ENCODE results near the gene C18orf63.

Gene C18orf63

DNA sequence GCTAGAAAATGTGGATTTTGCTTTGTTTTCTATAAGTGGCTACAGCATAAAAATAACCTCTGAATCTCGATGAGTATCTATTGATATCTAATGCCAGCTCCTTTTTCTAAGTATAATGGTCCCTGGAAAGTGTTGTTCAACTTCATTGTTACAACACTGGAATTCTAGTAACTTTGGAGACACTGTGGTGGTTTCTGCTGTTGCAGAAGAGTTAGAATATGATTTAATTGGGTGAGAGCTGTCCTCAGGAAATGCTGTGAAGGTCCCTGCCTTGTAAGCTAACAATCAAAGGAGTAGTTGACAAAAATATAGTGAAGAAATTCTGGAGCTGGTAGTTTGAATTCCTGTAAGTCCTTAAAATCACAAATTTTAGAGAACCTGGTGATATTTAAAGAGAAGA is 62.1 kb downstream of the C18orf63 start:
- no peak for DNase-seq (ENCODE audit: low read depth)

DNA sequence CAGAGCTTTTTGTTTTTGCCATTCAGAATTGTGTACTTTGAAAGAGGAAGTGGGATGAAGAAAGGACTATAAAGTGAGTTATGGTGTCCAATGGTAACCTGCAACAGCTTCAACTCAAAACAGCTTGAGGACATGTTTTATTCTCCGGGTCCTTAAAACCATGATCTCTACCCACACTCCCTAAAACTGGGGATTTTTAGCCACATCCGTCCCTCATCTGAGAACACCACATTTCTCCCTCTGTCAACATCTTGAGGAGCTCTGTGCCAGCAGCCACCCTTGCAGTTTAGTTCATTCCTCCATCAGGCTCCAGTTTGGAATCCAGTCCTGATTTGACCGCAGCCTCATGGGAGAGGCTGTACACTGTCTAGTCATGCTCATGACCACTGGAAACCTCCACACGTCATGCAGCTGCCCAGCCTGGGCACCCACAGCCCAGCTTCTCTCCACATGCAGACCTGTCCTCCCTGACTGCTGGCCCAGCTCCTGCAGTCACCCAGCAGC is 62.6 kb downstream of the C18orf63 start:
- no peak for DNase-seq (ENCODE audit: low read depth)

DNA sequence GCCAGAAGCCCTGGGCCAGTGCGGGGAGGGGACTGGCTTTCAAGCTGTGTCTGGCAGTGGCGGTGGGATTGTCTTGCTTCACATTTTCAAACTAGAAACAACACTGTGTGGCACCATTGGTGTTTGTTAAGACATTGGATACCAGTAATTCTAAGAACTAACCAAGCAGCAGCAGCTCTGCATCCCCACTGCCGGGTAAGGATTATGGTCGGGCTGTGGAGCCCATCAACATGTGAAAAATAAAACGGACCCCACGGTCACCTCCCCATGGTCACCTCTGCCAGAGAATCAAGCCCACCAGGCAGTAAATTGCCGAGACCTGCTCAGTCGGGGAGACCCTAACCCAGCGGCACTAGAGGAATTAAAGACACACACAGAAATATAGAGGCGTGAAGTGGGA is 65.3 kb downstream of the C18orf63 start:
- no peak for DNase-seq (ENCODE audit: low read depth)

DNA sequence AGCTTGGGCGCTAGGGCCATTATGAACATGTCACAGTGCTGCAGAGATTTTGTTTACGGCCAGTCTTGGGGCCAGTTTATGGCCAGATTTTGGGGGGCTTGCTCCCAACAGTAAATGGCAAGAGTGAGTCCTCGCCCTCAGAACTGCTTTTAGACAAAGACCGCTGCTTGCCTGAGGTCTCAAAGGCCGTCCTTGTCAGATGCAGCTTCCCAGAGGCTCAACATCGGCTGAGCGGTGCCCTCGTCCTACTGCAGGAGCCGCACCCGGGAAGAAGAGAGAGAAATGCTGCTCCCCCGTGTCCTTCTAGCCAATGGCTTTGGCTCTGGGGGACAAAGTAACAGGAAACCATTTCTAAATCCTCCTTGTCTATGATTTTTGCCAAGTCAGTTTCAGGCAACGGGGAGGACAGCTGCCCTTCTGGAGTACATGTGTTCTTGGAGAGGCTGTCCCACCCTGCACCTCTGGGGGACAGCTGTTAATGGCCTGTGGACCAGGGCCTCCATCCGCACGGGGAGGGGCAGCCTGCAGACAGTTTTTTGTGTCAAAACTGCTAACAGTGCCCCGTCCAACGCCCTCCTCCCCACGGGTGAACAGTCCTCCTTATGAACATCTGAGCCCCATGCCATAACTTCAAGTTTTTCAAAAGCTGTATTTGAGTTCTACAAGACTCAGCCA is 66.1 kb downstream of the C18orf63 start:
- DNase-seq (ENCODE audit: low read depth): no peak

DNA sequence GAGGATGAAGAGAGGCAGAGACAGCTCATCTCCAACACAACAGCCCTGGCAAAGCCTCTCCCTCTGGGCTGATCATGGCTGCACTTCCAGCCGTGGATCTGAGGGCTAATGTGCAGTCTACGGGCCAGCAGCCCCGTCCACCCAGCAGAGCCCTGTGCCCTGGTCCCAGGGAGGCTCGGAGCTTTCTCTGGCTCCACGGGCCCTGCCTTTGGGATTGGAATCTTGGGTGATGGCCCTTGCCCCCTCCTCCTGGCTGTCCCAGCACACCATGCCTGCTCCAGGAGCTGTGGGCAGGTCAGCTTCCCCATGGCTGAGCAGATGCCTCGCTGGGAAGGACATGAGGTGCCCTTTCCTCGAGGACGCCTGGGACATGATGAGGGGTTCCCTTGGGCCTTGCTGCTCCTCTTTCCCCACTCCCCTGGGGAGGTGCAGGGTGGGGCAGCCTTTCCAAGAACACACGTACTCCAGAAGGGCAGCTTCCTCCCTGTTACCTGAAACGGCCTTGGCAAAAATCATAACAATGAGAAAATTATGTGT is 66.9 kb downstream of the C18orf63 start:
- no peak for DNase-seq (ENCODE audit: low read depth)

DNA sequence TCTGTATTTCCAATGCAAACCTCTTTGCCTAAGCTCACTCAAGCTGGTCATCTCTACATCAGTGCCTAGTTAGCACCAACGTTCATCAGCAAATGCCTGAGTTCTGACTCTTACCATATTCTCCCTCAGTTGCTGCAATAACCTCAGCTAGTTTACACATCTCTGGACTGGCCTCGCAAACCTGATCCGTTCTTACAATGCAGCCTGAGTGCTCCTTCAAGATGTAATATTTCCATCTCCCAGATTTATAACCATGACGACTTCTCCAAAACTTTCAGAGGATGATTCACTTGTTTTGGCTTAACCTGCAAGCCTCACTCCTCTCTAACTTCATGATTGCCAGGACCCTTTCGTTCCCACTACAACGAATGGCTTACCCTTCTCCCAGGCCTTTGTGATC is 71.7 kb downstream of the C18orf63 start:
- DNase-seq (ENCODE audit: low read depth): no peak

DNA sequence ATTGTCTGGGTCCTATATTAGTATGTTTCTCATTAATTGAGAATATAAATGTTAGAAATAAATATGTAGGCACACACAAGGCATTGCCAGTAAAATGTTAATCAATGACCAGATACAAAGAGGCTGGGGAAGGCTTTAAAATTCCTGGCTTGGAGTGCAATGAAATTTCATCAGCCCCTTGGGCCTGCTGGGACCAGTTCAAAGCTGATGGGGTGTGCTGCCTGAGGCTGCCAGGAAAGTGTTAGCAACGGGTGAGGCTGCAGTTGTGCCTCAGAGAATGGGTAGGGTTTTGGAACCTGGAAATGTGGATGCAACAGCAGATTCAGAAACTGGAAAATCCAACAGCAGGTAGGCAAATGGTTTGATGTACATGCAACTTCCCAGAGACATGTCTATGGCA is 72.6 kb downstream of the C18orf63 start:
- no peak for DNase-seq (ENCODE audit: low read depth)

DNA sequence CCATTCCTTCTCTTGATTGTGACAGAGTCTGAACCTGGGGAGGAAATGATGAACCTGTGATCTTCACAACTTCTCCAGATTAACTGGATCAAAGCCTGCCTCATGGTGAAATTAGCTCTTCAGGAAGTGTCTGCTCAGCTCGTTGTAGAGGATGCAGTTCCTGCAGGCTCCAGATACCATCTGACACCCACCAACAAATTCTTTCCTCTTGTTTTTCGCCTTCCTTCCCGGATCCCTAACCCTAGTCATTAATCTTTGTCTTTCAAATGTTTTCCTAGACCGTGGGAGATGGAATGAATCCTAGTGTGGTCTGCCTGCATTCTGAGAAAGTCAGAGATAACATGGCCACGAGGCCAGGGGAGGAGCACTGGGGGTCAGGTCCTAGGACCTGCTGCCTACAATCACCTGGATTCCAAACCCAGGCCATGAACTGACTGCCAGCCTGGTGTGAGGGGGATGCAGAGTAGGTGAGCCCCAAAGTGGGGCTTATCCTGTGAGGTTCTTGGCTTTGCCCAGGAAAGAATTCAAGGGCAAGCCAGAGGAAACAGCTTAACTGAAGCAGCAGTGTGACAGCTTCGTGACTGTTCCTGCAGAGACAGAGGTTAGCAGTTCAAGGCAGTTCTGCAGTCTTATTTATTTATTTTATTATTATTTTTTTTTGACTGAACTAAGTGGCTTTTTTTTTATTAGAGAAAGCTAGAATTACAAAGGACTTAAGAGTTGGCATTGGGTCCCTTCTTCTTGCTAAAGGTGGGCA is 73.7 kb downstream of the C18orf63 start:
- no peak for DNase-seq (ENCODE audit: low read depth)

DNA sequence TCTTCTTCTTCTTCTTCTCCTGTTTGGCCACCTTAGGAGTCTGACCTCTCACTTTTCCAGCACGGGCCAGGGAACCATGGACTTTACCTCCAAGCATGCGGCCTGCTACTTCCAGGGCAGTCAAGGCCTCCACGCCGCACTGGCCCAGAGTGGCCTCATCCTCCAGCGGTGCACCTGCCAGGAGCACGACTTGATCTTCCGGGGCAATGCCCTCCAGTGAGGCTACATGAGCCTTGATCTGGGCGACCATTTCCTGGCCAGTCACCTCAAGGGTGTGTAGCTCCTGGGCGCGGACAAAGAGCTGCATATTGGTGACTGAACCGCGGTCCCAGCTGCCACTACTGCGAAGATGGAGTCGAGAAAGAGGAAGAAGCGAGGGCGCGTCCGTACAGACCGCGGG is 74.4 kb downstream of the C18orf63 start:
- no peak for DNase-seq (ENCODE audit: low read depth)

DNA sequence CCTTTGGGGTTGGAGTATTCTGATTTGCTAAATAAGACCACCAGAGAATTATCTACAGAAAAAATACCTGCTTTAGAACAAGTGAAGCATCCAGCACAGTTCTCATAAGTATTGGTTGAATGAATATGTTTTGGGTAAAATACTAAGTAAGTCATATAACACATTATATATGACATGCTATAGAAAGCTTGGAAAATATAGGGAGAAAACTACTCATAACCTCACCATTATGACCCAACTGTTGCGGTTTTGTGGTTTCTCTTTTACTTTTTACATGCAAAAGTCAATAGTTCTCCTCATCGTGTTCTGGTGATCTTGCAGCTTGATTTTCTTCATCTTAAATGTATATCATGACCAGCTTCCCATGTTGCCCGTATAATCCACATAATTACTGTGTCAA is 75.3 kb downstream of the C18orf63 start:
- DNase-seq (ENCODE audit: low read depth): no peak

DNA sequence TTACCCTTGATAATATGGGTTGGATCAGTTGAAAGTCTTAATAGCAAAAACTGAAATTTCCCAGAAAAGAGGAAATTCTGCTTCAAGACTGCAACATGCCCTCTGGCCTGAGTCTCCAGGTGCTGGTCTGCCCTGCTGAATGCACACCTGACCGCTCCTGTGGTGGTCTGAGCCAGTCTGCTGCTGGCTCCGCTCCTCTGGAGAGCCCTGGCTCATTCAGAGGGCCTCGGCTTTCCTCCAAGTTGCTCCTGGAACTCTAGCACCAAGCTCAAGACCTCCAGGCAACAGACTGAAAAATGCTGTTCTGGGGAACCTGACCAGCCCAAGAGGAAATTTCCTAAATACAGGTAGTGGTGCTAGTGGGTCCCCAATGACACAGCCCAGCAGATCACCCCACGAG is 76.7 kb downstream of the C18orf63 start:
- DNase-seq (ENCODE audit: low read depth): no peak

DNA sequence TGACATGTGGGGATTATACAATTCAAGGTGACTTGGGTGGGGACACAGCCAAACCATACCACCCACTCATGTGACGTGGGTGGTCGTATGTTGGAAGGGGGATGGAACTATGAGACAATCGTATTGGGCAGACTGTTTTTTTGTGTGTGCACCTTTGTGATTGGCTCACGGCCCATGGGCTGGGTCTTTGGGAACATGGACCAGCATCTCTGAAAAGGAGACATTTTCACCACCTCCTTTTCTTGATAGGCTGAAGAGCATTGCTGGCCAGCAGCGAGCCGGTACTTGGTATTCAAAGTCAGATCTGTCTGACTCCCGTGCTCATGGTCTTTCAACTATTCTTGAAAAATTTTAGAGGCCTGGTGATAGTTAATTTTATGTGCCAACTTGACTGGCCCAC is 79.4 kb downstream of the C18orf63 start:
- DNase-seq (ENCODE audit: low read depth): no peak

DNA sequence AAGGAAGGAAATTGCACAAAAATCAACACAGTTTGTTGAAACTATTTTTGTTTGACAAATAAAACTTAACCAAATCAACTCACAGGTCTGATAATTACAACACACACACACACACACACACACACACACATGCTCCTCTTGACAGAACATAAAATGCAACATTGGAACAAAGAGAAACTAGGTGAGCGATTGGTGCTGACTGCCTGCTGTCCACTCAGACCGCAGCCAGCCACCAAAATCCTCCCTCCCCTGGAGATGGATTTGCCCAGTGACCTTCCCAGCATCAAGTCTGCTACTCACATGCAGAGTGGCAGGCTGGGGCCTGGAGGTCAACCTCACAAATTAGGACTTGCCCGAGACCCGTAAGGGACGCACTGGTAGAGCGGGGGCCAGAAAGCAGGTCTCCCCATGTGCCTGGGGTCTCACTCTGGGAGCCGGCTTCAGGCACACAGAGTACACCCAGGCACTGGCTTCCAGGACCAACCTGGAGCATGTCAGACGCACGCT is 80.1 kb downstream of the C18orf63 start:
- no peak for DNase-seq (ENCODE audit: low read depth)

DNA sequence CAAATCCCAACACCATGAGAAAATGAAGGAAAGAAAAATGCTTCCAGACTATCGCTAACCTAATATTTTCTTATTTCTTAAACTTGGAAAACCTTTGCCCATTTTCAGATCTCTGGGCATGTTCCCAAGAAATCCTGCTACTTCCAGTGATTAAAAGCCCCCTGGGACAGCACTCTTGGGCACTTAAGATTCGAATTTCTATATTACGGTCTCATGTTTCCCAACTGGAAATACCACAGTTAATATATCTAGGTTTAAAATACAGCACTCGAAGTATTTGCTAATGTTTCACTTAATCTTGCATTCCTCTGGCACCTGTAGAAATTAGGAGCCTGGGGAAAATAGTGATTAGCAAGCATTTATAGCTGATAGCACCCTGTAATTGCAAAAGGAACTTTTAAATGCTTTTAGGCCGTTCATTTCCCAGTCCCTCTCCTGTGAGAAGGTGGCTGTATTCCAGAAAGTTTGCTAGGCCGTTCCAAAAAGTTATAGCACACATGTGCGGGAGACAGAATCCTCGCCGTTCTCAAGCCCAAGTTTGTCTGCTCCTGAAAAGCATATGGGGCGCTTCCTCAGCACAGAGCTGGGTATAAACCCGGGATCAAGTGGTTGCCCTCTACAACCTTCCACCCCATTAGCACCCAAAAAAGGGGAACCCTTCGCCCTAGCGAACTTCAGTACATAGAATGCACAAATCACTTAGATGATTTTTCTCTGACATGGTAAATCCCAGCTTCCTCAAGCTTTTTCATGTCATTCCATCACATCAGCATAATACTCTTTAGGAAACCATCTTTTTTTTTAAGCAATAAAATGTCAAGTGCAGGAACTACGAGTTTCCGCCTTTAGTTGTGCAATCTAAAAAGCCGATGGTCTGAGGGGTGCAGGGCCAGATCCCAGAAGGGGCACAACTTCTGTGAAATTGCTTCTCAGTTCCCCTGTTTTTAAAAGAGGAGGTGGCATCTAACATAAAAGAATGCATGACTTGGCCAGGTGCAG is 80.8 kb downstream of the C18orf63 start:
- DNase-seq (ENCODE audit: low read depth): no peak

DNA sequence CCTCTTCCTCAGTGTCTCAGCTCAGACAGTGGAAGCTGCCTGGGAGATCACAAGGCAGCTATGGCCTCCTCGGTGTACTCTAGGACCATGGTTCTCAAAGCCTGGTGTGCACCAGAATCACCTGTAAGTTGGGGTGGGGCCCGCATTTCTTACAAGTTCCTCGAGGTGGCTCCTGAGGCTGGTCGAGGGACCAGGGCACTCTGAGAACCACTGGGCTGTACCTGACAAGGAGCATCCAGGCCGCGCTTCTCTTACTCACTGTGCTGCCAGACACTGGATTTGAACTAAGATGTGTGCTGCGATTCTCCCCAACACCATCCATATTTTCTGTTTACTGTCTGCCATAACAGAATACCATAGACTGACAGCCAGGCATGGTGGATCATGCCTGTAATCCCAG is 81.9 kb downstream of the C18orf63 start:
- DNase-seq (ENCODE audit: low read depth): no peak

DNA sequence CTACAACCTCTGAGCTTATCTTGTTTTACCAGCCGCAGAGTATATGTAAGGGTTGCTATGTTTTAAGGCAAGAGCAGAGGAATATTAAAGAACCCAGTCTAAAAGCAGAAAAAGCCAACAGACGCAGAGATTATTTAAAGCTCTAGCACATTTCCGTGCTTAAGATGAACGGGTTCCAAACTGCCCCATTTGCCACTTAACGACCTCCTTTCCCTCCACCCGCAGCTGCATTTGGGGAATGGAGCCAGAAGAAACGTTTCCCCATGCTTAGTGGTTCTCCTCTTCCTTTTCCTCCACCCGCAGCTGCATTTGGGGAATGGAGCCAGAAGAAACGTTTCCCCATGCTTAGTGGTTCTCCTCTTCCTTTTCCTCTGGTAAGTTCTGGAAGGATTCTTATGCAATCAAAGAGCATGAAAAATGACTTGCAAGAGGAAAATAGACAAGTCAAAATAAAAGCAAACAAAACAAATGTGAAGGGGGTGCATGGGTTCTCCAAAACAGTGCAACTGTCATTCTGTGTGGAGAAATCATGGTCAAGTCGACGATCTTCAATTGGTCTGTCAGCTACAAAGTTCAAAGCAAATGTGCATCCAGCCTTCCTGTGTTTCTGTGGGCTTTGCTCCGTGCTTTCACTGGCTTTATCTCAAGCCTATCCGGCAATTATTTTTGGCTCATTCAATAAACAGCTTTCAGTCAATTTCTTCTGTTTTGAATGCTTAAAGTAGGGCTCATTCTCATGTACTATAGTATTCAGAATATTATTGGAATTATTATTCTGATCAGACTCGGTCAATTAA is 83.7 kb downstream of the C18orf63 start:
- DNase-seq (ENCODE audit: low read depth): no peak

DNA sequence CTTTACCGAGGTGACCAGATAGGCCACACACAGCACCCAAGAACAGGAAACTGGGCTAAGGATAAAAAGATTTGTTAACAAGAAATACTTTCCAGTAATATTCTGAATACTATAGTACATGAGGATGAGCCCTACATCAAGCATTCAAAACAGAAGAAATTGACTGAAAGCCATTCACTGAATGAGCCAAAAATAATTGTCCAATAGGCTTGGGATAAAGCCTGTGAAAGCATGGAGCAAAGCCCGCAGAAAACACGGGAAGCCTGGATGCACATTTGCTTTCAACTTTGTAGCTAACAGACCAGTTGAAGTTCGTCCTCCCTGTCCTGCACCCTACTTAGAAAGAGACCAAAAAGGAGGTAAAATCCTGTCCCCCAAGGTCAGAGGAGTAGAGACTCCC is 85.2 kb downstream of the C18orf63 start:
- no peak for DNase-seq (ENCODE audit: low read depth)

DNA sequence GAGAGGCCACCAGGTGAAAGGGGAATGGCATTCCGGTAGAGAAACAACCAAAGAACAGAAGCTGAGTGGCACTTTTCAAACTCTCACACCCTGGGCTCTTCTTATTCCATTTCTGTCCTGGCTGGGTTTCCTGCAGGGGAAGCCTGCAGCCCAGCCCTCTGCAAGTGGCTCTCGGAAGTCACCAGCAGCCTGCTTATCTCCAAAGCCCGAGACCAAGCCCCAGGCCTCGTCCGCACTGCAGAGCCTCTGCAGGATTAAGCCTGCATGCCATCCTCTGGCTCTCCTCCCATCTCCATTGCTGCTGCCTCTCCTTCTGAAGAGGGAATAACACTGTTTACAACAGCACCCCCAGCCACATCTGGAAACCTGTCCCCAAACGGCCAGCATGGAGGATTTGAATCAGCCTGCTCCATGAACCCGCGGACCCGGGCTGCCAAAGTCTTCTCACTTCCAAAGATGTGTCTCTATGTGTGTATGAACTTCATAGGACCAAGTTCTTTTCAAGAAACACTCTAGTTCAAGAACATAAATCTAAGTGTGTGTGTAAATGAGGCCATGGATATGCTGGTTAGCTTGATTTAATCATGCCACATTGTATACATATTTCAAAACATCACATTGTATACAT is 87.3 kb downstream of the C18orf63 start:
- no peak for DNase-seq (ENCODE audit: low read depth)

DNA sequence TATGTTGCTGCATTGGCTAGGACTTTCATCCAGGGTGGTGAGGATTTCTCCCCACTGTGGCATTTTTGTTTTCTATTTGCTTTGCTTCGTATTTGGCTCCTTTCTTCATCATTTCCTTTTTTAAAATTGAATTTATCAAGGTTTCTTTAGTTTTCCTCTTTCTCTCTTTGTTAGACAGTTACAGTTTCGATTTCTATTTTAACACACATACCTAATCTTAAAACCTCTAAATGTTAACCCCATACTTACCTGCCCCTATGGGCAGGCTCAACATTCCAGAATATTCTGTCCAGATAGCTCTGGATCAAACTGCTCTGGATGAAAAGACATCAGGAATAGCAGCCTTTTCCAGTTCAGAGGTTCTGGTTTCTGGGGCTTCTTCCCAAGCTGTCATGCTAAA is 92.2 kb downstream of the C18orf63 start:
- no peak for DNase-seq (ENCODE audit: low read depth)
